H1 (cell line): ENCODE data around the gene COX7B2.

Source experiments
- CTCF ChIP-seq, 3 experiments: IDR thresholded peaks; 1 replicate in 2 of 3; 2 replicates in 1 of 3; pipeline versions ENCODE4 v1.5.1 to v1.6.1; 2011; ENCODE audit warnings: low read length in 3 of 3, mild to moderate bottlenecking in 3 of 3, inconsistent platforms in 2 of 3, low read depth in 1 of 3, moderate library complexity in 1 of 3; ENCODE audit not compliant: insufficient read depth in 1 of 3; ENCODE audit errors: control extremely low read depth in 1 of 3
- JUN ChIP-seq: IDR thresholded peaks from 2 replicates; pipeline ENCODE4 v1.6.1; 2011; ENCODE audit warnings: low read depth, mild to moderate bottlenecking, improper control_type of control experiment, low read length
- MAX ChIP-seq: IDR thresholded peaks from 2 replicates; pipeline ENCODE4 v1.6.1; 2012; ENCODE audit warnings: inconsistent platforms
- TEAD4 ChIP-seq: IDR thresholded peaks from 2 replicates; pipeline ENCODE4 v1.6.1; 2012; ENCODE audit warnings: low read depth, low read length, inconsistent platforms, mixed read lengths

GRCh38 chr4:46908148-46908547, 897 bp downstream of the COX7B2 start:
- TF ChIP-seq MAX (no peak), CTCF (IDR thresholded peaks at IDR 0.05; ENCODE audit: control extremely low read depth in 1 of 3, insufficient read depth in 1 of 3, low read depth in 1 of 3, low read length in 3 of 3) (no peak), JUN (no peak), TEAD4 (no peak)
